Measurements from ENCODE around the gene ST3GAL3.
A peak's percentile ranks its signal among the peaks of the same experiment; 100 is the strongest.

ST3GAL3 gene

DNA sequence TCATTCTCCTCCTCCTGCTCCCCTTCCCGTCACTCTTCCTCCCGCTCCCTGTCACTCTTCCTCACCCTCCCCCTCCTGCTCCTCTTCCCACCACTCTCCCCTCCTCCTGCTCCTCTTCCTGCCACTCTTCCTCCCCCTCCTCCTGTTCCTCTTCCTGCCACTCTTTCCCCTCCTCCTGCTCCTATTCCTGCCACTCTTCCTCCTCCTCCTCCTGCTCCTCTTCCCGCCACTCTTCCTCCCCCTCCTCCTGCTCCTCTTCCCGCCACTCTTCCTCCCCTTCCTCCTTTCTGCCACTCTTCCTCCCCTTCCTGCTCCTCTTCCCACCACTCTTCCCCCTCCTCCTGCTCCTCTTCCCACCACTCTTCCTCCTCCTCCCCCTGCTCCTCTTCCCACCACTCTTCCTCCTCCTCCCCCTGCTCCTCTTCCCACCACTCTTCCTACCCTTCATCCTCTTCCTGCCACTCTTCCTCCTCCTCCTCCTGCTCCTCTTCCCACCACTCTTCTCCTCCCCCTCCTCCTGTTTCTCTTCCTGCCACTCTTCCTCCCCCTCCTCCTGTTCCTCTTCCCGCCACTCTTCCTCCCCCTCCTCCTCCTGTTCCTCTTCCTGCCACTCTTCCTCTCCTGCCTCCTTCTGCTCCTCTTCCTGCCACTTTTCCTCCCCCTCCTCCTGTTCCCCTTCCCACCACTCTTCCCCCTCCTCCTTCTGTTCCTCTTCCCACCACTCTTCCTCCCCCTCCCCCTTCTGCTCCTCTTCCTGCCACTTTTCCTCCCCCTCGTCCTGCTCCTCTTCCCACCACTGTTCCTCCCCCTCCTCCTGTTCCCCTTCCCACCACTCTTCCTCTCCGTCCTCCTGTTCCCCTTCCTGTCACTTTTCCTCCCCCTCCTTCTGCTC lies 197.6 kb downstream of the ST3GAL3 start:
- DNase-seq (ENCODE audit: extremely low read depth, low read depth): no peak
- TF ChIP-seq CTCF (IDR thresholded peaks at IDR 0.05; ENCODE audit: low read depth, low read length): no peak

- no peak for DNase-seq (ENCODE audit: extremely low read depth, low read depth)
- no peak for TF ChIP-seq CTCF (IDR thresholded peaks at IDR 0.05; ENCODE audit: low read depth, low read length)
Measured at GRCh38 chr1:43908226-43908625, 200.9 kb downstream of the ST3GAL3 start.

DNA sequence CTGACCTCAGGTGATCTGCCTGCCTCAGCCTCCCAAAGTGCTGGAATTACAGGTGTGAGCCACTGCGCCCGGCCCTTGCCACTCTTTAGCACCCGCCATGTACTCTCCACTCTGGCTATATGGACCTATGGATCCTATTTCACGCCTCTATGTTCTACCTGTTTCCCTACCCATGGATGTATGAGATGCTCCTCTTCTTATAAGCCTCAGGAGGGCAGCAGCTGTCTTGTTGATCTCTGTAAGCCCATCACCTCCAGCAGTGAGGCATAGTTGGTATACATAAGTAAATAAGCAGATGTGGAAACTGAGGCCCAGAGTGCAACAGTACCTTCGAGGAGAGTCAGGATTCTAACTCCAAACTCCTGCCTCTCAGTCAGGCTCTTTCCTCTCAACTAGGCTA lies 201.5 kb downstream of the ST3GAL3 start:
- DNase-seq (ENCODE audit: extremely low read depth, low read depth): no peak
- TF ChIP-seq CTCF (IDR thresholded peaks at IDR 0.05; ENCODE audit: low read depth, low read length): no peak

DNA sequence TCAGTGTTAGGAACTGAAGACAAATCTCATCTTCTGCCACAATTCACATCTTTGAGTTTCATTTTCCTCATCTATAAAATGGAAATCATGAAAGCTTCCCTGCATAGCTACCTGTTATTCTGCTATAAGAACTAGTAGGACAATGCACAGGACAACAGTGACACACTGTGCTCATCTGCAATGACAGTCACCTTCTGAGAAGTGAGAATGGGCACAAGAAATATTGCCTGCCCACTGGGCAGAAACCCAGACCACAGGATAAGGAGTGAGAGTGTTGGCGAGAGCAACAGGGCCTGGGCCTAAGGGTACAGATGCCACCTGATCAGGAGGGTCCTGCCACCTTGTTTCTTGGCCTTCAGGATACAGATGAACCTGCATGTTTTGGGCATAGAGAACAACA lies 203.0 kb downstream of the ST3GAL3 start:
- TF ChIP-seq CTCF (IDR thresholded peaks at IDR 0.05; ENCODE audit: low read depth, low read length): no peak
- no peak for DNase-seq (ENCODE audit: extremely low read depth, low read depth)

DNA sequence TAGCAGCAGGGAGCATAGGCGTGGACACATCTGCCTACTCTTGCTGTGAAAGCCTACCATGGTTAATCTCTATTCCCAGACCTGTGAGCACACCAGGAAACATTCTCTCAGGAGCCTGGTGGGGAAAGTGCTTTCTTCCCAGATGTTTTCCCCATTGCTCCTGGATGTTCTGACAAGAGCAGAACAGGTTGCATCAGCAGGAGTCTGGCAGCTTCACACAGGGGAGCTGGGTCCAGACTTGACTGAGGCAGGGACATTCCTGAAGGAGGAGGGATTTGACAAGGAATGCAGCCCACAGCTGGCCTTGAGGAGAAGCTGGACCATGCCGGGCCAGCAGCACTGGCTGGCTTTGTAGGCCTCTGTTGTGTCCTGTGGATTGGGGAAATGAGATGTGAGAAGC lies 205.3 kb downstream of the ST3GAL3 start:
- DNase-seq (ENCODE audit: extremely low read depth, low read depth): peak; percentile 56
- no peak for TF ChIP-seq CTCF (IDR thresholded peaks at IDR 0.05; ENCODE audit: low read depth, low read length)

DNA sequence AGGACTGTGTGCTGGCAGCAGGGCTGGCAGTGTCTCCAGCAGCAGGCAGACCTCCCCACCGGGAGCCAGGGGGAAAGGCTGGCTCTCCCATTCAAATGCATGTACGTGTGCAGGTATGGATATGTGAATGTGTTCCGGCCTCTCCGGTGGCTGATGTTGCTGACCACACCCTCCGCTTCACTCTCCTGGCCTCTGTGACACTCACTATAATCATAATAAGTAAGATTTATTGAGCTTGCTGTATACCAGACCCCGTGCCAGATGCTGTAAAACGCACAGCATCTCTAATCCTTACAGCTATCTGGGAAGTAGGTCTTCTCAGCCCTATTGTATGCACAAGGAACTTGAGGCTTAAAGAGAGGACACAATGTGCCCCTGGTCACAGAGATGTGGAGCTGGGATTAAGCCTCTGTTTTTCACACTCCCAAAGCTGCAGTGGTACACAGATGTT lies 205.7 kb downstream of the ST3GAL3 start:
- no peak for DNase-seq (ENCODE audit: extremely low read depth, low read depth)

More for the DNA sequence above, 205.7 kb downstream of the ST3GAL3 start:
- TF ChIP-seq CTCF (IDR thresholded peaks at IDR 0.05; ENCODE audit: low read depth, low read length): no peak

Data from AG09319 (cell line).